Ascending aorta (tissue), 2 donors: ENCODE measurements around the gene GREB1. TPM values are rescaled to one million over a fixed set of nuclear protein-coding genes. Genes with fewer than 3 reads are reported as not detected.
A peak's percentile ranks its signal among the peaks of the same experiment; 100 is the strongest.

ENCODE experiments used
- DNase-seq, 2 donors: peaks; one replicate each; pipeline ENCODE4 v3.0.0-alpha.2; 2019; ENCODE audit warnings: low spot score in 2 of 2
- H3K27ac ChIP-seq, 2 donors: fragments of 200-600 bp; sonication (generic); one replicate each; pipeline ENCODE4 v1.5.1; 2016 to 2017; ENCODE audit warnings: mild to moderate bottlenecking in 1 of 2
- H3K27me3 ChIP-seq: fragments of 200-600 bp; sonication (generic); one replicate; pipeline ENCODE4 v1.5.1; 2017
- H3K36me3 ChIP-seq, 2 donors: fragments of 200-600 bp; sonication (generic); one replicate each; pipeline ENCODE4 v1.5.1; 2016
- H3K4me1 ChIP-seq, 2 donors: fragments of 200-600 bp; sonication (generic); one replicate each; pipeline ENCODE4 v1.5.1; 2016 to 2017; ENCODE audit warnings: mild to moderate bottlenecking in 1 of 2
- H3K4me3 ChIP-seq, 2 donors: fragments of 200-600 bp; sonication (generic); one replicate each; pipeline ENCODE4 v1.5.1; 2016 to 2017; ENCODE audit warnings: mild to moderate bottlenecking in 1 of 2
- H3K9me3 ChIP-seq, 2 donors: fragments of 200-600 bp; sonication (generic); one replicate each; pipeline ENCODE4 v1.5.1; 2016
- CTCF ChIP-seq, 3 experiments: fragments of 200-600 bp in 2 of 3; fragments of 450-650 bp in 1 of 3; sonication (generic) in 2 of 3; IDR thresholded peaks; one replicate each; pipeline ENCODE4 v1.5.1; 2016 to 2019; ENCODE audit warnings: antibody characterized with exemption in 3 of 3, mild to moderate bottlenecking in 1 of 3, moderate library complexity in 1 of 3
- intact Hi-C: fragments of 100-400 bp; cut with DNase I; formaldehyde crosslinking; loops from one replicate; pipeline ENCODE4 v1.15.1; 2023
- total RNA-seq: library from RNA; depleted of rRNA; stranded (reverse); fragments of >200 nt; gene quantifications from one replicate; pipeline ENCODE4 v1.1.0, GENCODE V29; 2016

The GREB1 gene
- total RNA-seq, 1 donor from 2014 or later, result 5.9 TPM

- Histone ChIP-seq H3K27me3 (no peaks in the 10 kb centered on the region), H3K27ac (no peak overlapping the region), H3K4me1 (peaks cover 0 to 7% of the 10 kb centered on the region in 2 donors), H3K4me3 (no peak overlapping the region), H3K9me3 (no peaks in the 10 kb centered on the region), H3K36me3 (no peaks in the 10 kb centered on the region)
- intact Hi-C loops, result no loop called here
- no peak for DNase-seq
- TF ChIP-seq CTCF (IDR thresholded peaks at IDR 0.05), result peak in 2 of 3 experiments; percentile 48 to 58
Observed at GRCh38 chr2:11681722-11682589, 148.1 kb downstream of the GREB1 start.

- no peak for DNase-seq
Observed at GRCh38 chr2:11682590-11682915, 148.7 kb downstream of the GREB1 start.

GRCh38 chr2:11683476-11683875, 149.6 kb downstream of the GREB1 start:
- no peak overlapping the region for H3K27ac ChIP-seq
- no peak overlapping the region for H3K4me3 ChIP-seq
- no peaks in the 10 kb centered on the region for H3K9me3 ChIP-seq
- H3K36me3 ChIP-seq, result no peaks in the 10 kb centered on the region
- H3K27me3 ChIP-seq, result no peaks in the 10 kb centered on the region
- peaks cover 0 to 10% of the 10 kb centered on the region in 2 donors for H3K4me1 ChIP-seq
- DNase-seq, result no peak
- no peak for TF ChIP-seq CTCF (IDR thresholded peaks at IDR 0.05)
- intact Hi-C loops, result no loop called here

More at GRCh38 chr2:11682590-11682915, 148.7 kb downstream of the GREB1 start:
- no peaks in the 10 kb centered on the region for H3K27me3 ChIP-seq
- H3K9me3 ChIP-seq, result no peaks in the 10 kb centered on the region
- no peaks in the 10 kb centered on the region for H3K36me3 ChIP-seq
- no peak overlapping the region for H3K4me3 ChIP-seq
- intact Hi-C loops, result no loop called here
- no peak overlapping the region for H3K27ac ChIP-seq
- peaks cover 0 to 7% of the 10 kb centered on the region in 2 donors for H3K4me1 ChIP-seq
- TF ChIP-seq CTCF (IDR thresholded peaks at IDR 0.05), result no peak

- Histone ChIP-seq H3K27me3 (no peaks in the 10 kb centered on the region), H3K9me3 (no peaks in the 10 kb centered on the region), H3K36me3 (no peaks in the 10 kb centered on the region), H3K27ac (no peak overlapping the region), H3K4me1 (peaks cover 0 to 12% of the 10 kb centered on the region in 2 donors), H3K4me3 (no peak overlapping the region)
- TF ChIP-seq CTCF (IDR thresholded peaks at IDR 0.05), result no peak
- no peak for DNase-seq
- intact Hi-C loops, result no loop called here
Observed at GRCh38 chr2:11683966-11684365, 150.1 kb downstream of the GREB1 start.

- H3K9me3 ChIP-seq, result no peaks in the 10 kb centered on the region
- TF ChIP-seq CTCF (IDR thresholded peaks at IDR 0.05), result no peak
- H3K4me3 ChIP-seq, result no peak overlapping the region
- H3K27ac ChIP-seq, result no peak overlapping the region
- peaks cover 0 to 14% of the 10 kb centered on the region in 2 donors for H3K4me1 ChIP-seq
- DNase-seq, result no peak
- intact Hi-C loops, result loop anchor here (5.0 kb wide), 1 partner anchor 218 kb away; the partner anchor contains the start of gene E2F6
- no peaks in the 10 kb centered on the region for H3K36me3 ChIP-seq
- H3K27me3 ChIP-seq, result no peaks in the 10 kb centered on the region
Observed at GRCh38 chr2:11684894-11685460, 151.1 kb downstream of the GREB1 start.
